Fibroblast of mammary gland (primary cell): ENCODE data around the gene TRAPPC3L.
A peak's percentile ranks its signal among the peaks of the same experiment; 100 is the strongest.

Source experiments
- DNase-seq: peaks from one replicate; pipeline ENCODE4 v3.0.0-alpha.2; 2010; ENCODE audit warnings: low read depth
- H3K4me3 ChIP-seq: 2 replicates; pipeline ENCODE4 v1.5.1; 2011; ENCODE audit warnings: low read depth, mild to moderate bottlenecking, low read length, moderate library complexity; ENCODE audit not compliant: control insufficient read depth
- TF ChIP-seq, protein P1 (sequence below): conservative IDR thresholded peaks from 2 replicates; pipeline ENCODE4 v1.5.1; 2011; ENCODE audit warnings: low read depth, low read length, inconsistent platforms; ENCODE audit not compliant: control insufficient read depth, insufficient read depth

Gene TRAPPC3L

DNA sequence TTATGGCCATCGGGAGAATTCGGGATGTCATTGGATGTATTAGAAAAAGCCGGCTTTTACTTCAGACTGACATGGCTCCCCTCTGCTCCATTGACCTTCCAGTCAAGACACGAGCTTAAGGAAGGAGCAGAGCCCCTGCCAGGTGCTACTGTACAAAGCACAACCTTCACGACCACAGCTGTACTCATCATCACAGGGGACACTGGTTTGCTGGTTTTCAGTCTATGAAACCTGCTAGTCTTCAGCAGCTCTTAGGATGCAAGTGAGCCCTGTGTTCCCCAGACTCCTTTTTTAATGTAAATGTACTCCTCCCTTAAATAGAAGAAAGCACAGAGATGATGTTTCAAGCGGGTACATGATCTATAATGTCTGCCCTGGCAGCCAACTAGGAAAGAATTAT, 1.9 kb upstream of the TRAPPC3L start:
- no peak for DNase-seq
- TF ChIP-seq, protein P1, sequence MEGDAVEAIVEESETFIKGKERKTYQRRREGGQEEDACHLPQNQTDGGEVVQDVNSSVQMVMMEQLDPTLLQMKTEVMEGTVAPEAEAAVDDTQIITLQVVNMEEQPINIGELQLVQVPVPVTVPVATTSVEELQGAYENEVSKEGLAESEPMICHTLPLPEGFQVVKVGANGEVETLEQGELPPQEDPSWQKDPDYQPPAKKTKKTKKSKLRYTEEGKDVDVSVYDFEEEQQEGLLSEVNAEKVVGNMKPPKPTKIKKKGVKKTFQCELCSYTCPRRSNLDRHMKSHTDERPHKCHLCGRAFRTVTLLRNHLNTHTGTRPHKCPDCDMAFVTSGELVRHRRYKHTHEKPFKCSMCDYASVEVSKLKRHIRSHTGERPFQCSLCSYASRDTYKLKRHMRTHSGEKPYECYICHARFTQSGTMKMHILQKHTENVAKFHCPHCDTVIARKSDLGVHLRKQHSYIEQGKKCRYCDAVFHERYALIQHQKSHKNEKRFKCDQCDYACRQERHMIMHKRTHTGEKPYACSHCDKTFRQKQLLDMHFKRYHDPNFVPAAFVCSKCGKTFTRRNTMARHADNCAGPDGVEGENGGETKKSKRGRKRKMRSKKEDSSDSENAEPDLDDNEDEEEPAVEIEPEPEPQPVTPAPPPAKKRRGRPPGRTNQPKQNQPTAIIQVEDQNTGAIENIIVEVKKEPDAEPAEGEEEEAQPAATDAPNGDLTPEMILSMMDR, result no peak
- no peak overlapping the region for H3K4me3 ChIP-seq

DNA sequence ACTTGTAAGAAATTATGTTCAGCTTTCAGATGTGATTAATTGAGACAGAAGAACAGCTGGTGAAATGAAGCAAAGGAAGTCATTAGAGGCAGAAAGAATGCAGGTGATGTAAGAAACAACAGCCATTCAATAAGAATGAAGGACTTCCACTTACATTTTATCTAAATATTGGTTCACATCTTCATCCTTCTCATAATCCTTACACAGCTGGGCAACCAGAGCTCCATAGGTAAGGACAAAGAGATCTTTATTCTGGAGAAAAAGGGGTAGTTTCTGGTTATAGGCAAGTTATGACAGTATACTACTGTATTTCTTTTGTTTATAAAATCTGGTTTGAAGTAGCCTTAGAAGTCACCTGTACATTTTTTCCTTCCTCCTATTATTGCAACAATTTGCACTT, 2.3 kb downstream of the TRAPPC3L start:
- no peak overlapping the region for H3K4me3 ChIP-seq
- no peak for DNase-seq
- TF ChIP-seq, protein P1, result no peak

DNA sequence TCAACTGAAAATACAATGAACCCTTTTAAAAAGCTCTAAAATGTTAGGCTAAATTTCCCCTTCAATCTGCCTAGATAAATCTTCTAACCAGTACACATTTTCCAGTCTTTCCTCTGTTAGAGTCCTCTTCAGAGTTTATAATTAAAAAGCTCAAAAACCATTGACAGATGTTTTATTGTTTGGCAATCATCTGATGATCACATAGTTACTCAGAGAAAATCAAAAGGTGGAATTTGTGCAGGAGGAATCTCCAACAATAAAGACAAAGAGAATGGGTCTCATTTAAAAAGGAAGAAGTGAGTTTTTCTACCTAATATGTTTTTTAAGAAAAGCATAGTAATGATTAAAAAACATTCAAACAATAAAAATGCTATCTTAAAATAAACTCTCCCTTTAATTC, 3.1 kb downstream of the TRAPPC3L start:
- peak; percentile 48 for DNase-seq
- TF ChIP-seq, protein P1, result no peak
- H3K4me3 ChIP-seq, result no peak overlapping the region

DNA sequence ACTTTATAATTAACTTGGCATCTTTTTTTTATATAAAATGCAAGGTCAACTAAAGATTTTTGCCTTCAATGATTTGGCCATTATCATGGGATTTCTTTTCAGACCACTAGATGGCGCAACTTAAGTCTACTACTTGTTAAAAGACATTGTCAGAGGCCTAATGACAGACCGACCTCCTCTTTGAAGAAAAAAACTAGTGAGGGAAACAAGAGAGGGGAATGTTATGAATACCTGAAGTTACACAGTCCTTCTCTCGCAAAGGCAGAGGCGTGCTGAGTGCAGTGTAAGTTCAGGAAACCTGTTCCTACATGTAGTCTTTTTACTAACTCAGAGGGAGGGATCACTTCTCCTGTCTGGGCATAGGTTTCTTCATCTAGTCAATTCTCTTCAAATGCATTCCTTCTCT, 9.3 kb downstream of the TRAPPC3L start:
- TF ChIP-seq, protein P1, result peak; percentile 65
- DNase-seq, result peak; percentile 75

DNA sequence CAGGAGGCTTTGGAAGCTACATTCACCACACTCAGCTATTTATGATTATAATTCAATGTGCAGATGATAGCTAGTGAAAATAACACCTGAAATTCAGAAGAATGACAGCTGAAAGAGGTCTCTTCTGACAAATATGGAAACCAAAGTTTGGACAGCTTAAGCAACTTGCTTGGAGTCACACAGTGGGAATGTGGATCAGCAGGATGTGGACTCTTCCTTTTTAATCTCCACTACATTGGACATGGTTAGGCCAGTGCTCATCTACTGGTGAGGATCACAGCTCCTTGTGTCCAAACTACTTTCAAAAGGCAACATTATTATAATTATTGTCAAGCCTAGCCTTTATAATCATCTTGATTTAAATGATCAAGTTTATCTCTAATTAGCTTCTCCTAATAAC, 10.4 kb downstream of the TRAPPC3L start:
- no peak overlapping the region for H3K4me3 ChIP-seq
- no peak for DNase-seq
- TF ChIP-seq, protein P1, result no peak

More for the DNA sequence above, 9.3 kb downstream of the TRAPPC3L start:
- no peak overlapping the region for H3K4me3 ChIP-seq

DNA sequence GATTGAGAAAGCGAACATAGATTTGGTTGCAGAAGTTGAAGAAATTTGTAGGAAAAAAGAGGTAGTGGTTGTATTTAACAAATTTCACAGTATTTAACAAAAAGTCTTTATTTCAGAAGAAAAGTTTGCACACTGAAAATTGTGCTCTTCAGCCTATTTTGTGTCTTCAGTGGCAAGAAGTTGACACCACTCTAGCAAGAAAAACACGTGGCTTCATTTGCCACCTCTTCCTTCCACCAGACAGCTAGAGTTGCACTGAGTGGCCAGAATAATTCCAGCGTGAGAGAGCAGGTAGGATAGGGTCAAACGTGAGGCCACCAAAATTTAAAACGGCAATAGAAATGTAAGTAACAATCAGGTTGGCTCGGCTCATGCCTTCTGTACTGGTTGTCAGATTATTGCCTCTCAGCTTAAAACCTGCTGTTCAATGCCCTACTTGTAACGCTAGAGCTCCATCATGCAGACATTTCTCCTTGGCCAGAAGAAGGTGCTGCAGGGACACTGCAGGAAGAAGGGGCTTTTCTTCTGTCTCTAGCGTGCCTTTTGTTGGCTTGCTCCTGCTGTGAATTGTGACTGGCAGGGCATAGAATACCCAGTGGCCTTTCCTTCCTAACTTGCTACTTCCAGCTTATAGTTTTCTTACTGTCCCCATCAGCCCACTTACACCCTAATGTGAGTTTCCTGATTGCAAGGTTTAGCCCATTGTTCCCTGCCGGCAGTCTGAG, 12.1 kb downstream of the TRAPPC3L start:
- H3K4me3 ChIP-seq, result no peak overlapping the region
- no peak for DNase-seq
- TF ChIP-seq, protein P1, result no peak
